ENCODE measurements around the gene LSAMP. TPM values are rescaled to one million over a fixed set of nuclear protein-coding genes. Genes with fewer than 3 reads are reported as not detected.

LSAMP gene
- total and polyA plus RNA-seq, 9 of the 15 experiments (the other 6 are each of a cell fraction or from before 2014, with no cell fraction given) = 0.09 to 0.11 TPM; not detected in 7

DNA sequence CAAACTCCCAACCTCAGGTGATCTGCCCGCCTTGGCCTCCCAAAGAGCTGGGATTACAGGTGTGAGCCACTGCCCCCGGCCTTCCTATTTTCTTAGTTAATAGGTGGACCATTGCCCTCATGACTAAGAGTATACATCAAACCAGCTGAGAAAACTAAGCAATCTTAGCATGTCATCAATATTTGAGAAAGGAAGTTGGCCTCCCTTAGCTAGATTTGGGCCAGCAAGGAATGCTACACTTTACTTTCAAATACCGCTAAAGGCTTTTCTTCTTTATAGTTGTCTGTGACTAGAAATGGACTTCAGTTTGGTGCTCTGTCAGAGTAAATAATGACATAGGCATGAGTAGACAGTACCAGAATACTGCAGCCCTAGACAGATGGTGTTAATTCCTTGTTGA is 622.7 kb downstream of the LSAMP start:
- in situ Hi-C loops (cut with MboI) (no loop called here), intact Hi-C loops (cut with micrococcal nuclease) (loop anchor here (5.0 kb wide), 1 partner anchor 935 kb away; no protein-coding TSS in a partner anchor)
- Histone ChIP-seq H3K27me3 (ENCODE audit: control insufficient read depth in 2 of 2, insufficient read depth in 2 of 2, low read length in 2 of 2) (no peaks in the 10 kb centered on the region; a peak in 1 of 5 replicates), H3K4me3 (no peak overlapping the region), H3K79me2 (ENCODE audit: control insufficient read depth, insufficient read depth, low read length) (no peaks in the 10 kb centered on the region), H3K9ac (ENCODE audit: insufficient read depth in 1 of 2, low read depth in 2 of 2, low read length in 2 of 2) (no peak overlapping the region), H2AFZ (ENCODE audit: low read depth, low read length) (no peak overlapping the region), H3K4me2 (ENCODE audit: insufficient read depth, low read length) (no peak overlapping the region), H4K20me1 (replicated peaks; ENCODE audit: control insufficient read depth, insufficient read depth, low read length) (no peaks in the 10 kb centered on the region), H3K27ac (ENCODE audit: extremely low read depth, low read depth, low read length) (no peak overlapping the region), H3K9me1 (ENCODE audit: control insufficient read depth, insufficient read depth, low read length) (no peaks in the 10 kb centered on the region), H3K36me3 (ENCODE audit: control insufficient read depth, insufficient read depth, low read length) (no peaks in the 10 kb centered on the region), H3K9me3 (replicated peaks; ENCODE audit: control insufficient read depth, insufficient read depth, low read depth, low read length) (no peaks in the 10 kb centered on the region), H3K4me1 (replicated peaks in 1 of 2; ENCODE audit: control insufficient read depth in 2 of 2, insufficient read depth in 2 of 2, low read length in 2 of 2) (no peaks in the 10 kb centered on the region)
- BruUV-seq (replicated peaks) = no TSS peak
- no peak for DNase-seq (ENCODE audit: extremely low read depth in 1 of 4, low spot score in 3 of 4)
- no peak for ATAC-seq
- WGBS (ENCODE audit: insufficient coverage, low coverage, missing lambda C conversion rate) = 13% methylated on average over 3 of the region's 3 CpGs
- TF ChIP-seq, protein P1, sequence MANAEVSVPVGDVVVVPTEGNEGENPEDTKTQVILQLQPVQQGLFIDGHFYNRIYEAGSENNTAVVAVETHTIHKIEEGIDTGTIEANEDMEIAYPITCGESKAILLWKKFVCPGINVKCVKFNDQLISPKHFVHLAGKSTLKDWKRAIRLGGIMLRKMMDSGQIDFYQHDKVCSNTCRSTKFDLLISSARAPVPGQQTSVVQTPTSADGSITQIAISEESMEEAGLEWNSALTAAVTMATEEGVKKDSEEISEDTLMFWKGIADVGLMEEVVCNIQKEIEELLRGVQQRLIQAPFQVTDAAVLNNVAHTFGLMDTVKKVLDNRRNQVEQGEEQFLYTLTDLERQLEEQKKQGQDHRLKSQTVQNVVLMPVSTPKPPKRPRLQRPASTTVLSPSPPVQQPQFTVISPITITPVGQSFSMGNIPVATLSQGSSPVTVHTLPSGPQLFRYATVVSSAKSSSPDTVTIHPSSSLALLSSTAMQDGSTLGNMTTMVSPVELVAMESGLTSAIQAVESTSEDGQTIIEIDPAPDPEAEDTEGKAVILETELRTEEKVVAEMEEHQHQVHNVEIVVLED (CRISPR knock-in tag; IDR thresholded peaks at IDR 0.05) = no peak
- TF ChIP-seq MECOM (CRISPR knock-in tag; IDR thresholded peaks at IDR 0.05) = no peak
- TF ChIP-seq DLX4 (CRISPR knock-in tag; IDR thresholded peaks at IDR 0.05) = no peak
- no peak for TF ChIP-seq HMGN3 (IDR thresholded peaks at IDR 0.05; ENCODE audit: borderline replicate concordance, extremely low read depth, insufficient read length, low read depth, low read length)
- TF ChIP-seq, protein P2, sequence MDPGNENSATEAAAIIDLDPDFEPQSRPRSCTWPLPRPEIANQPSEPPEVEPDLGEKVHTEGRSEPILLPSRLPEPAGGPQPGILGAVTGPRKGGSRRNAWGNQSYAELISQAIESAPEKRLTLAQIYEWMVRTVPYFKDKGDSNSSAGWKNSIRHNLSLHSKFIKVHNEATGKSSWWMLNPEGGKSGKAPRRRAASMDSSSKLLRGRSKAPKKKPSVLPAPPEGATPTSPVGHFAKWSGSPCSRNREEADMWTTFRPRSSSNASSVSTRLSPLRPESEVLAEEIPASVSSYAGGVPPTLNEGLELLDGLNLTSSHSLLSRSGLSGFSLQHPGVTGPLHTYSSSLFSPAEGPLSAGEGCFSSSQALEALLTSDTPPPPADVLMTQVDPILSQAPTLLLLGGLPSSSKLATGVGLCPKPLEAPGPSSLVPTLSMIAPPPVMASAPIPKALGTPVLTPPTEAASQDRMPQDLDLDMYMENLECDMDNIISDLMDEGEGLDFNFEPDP (CRISPR knock-in tag; IDR thresholded peaks at IDR 0.05) = no peak
- TF ChIP-seq HDAC1 (IDR thresholded peaks at IDR 0.05) = no peak
- no peak for TF ChIP-seq ARID2 (IDR thresholded peaks at IDR 0.05)
- no peak for FAIRE-seq
- CTCF ChIA-PET (ENCODE audit: low intra/inter-chr PET ratio) = no interaction called here
- POLR2A ChIA-PET = no interaction called here
